Measurements from ENCODE around the gene USH2A. TPM values are rescaled to one million over a fixed set of nuclear protein-coding genes. Genes with fewer than 3 reads are reported as not detected.

The USH2A gene
- total RNA-seq, 1 experiment from 2014 or later, result not detected

GRCh38 chr1:216247937-216248336 is 175.3 kb downstream of the USH2A start:
- CTCF ChIA-PET, result no interaction called here

GRCh38 chr1:216246577-216247203 is 176.6 kb downstream of the USH2A start:
- Histone ChIP-seq H3K27ac (ENCODE audit: low read depth, low read length) (no peak overlapping the region), H3K4me1 (ENCODE audit: control insufficient read depth in 1 of 2, insufficient read depth in 2 of 2, low read length in 2 of 2) (no peaks in the 10 kb centered on the region), H3K36me3 (ENCODE audit: control insufficient read depth in 1 of 2, insufficient read depth in 2 of 2, low read length in 2 of 2) (no peaks in the 10 kb centered on the region), H2AFZ (ENCODE audit: low read depth, low read length, poor library complexity, severe bottlenecking) (no peak overlapping the region), H3K4me2 (ENCODE audit: low read length) (no peak overlapping the region), H3K27me3 (ENCODE audit: insufficient read depth, low read length) (no peaks in the 10 kb centered on the region), H3K79me2 (ENCODE audit: insufficient read depth, low read length) (no peaks in the 10 kb centered on the region), H3K4me3 (replicated peaks in 1 of 2; ENCODE audit: low read depth in 1 of 2, low read length in 2 of 2) (no peak overlapping the region), H3K9me2 (ENCODE audit: insufficient read depth) (no peaks in the 10 kb centered on the region), H3K9ac (ENCODE audit: low read length) (no peak overlapping the region), H4K20me1 (ENCODE audit: insufficient read depth) (no peaks in the 10 kb centered on the region), H3K9me3 (ENCODE audit: control insufficient read depth in 1 of 2, insufficient read depth in 1 of 2, low read depth in 1 of 2, low read length in 2 of 2) (no peaks in the 10 kb centered on the region; a peak in 1 of 4 replicates)
- CTCF ChIA-PET, result no interaction called here
- intact Hi-C loops (cut with micrococcal nuclease), result no loop called here
- TF ChIP-seq POLR2AphosphoS5 (IDR thresholded peaks at IDR 0.05; ENCODE audit: low read depth, low read length), result no peak
- ATAC-seq (no peak), DNase-seq (ENCODE audit: low read depth, low spot score) (no peak)
- BruUV-seq (replicated peaks), result no TSS peak
- RAD21 ChIA-PET (ENCODE audit: low non-redundant PET in 1 of 2, low total read pairs in 2 of 2, uncharacterized antibody in 2 of 2, unreplicated experiment in 2 of 2), result no interaction called here
- POLR2A ChIA-PET, result no interaction called here

More at GRCh38 chr1:216247937-216248336, 175.3 kb downstream of the USH2A start:
- H3K36me3 ChIP-seq (ENCODE audit: control insufficient read depth in 1 of 2, insufficient read depth in 2 of 2, low read length in 2 of 2), result no peaks in the 10 kb centered on the region
- no peaks in the 10 kb centered on the region; a peak in 1 of 4 replicates for H3K9me3 ChIP-seq (ENCODE audit: control insufficient read depth in 1 of 2, insufficient read depth in 1 of 2, low read depth in 1 of 2, low read length in 2 of 2)
- TF ChIP-seq SRF (IDR thresholded peaks at IDR 0.05; ENCODE audit: low read depth) (no peak), CBX3 (IDR thresholded peaks at IDR 0.05; ENCODE audit: low read depth) (no peak), YY1 (IDR thresholded peaks at IDR 0.05; ENCODE audit: extremely low read depth, insufficient replicate concordance, low read depth, low read length) (no peak), ZBTB33 (IDR thresholded peaks at IDR 0.05; ENCODE audit: extremely low read depth, insufficient replicate concordance, low read length) (no peak), ELF1 (IDR thresholded peaks at IDR 0.05; ENCODE audit: borderline replicate concordance, low read depth) (no peak), EZH2phosphoT487 (IDR thresholded peaks at IDR 0.05; ENCODE audit: borderline replicate concordance) (no peak)
- no peak overlapping the region for H3K9ac ChIP-seq (ENCODE audit: low read length)
- no peaks in the 10 kb centered on the region for H3K4me1 ChIP-seq (ENCODE audit: control insufficient read depth in 1 of 2, insufficient read depth in 2 of 2, low read length in 2 of 2)
- ChIA-PET RAD21 (ENCODE audit: low non-redundant PET in 1 of 2, low total read pairs in 2 of 2, uncharacterized antibody in 2 of 2, unreplicated experiment in 2 of 2) (no interaction called here), POLR2A (no interaction called here)
- no TSS peak for BruUV-seq (replicated peaks)
- intact Hi-C loops (cut with micrococcal nuclease), result no loop called here
- ATAC-seq, result no peak
- H3K27me3 ChIP-seq (ENCODE audit: insufficient read depth, low read length), result no peaks in the 10 kb centered on the region
- H3K4me2 ChIP-seq (ENCODE audit: low read length), result no peak overlapping the region
- no peaks in the 10 kb centered on the region for H3K79me2 ChIP-seq (ENCODE audit: insufficient read depth, low read length)
- H3K9me2 ChIP-seq (ENCODE audit: insufficient read depth), result no peaks in the 10 kb centered on the region
- H4K20me1 ChIP-seq (ENCODE audit: insufficient read depth), result no peaks in the 10 kb centered on the region
- no peak overlapping the region for H3K27ac ChIP-seq (ENCODE audit: low read depth, low read length)
- H2AFZ ChIP-seq (ENCODE audit: low read depth, low read length, poor library complexity, severe bottlenecking), result no peak overlapping the region
- no peak for DNase-seq (ENCODE audit: low read depth, low spot score)
- H3K4me3 ChIP-seq (replicated peaks in 1 of 2; ENCODE audit: low read depth in 1 of 2, low read length in 2 of 2), result no peak overlapping the region

All from HCT116 (cell line).